A549 treated with AZD9567 at 1 μM for 4 hours (cell line): ENCODE results near the gene ZNF835. TPM values are rescaled to one million over a fixed set of nuclear protein-coding genes. Genes with fewer than 3 reads are reported as not detected.

Experiments
- total RNA-seq: library from RNA; stranded (reverse); fragments of 200-300 nt; extraction: Qiagen RNA extraction; gene quantifications from 5 replicates; pipeline ENCODE4 v1.2.3, GENCODE V29; 2022; ENCODE audit not compliant: insufficient read depth

The ZNF835 gene
- total RNA-seq: not detected in 5 replicates

DNA sequence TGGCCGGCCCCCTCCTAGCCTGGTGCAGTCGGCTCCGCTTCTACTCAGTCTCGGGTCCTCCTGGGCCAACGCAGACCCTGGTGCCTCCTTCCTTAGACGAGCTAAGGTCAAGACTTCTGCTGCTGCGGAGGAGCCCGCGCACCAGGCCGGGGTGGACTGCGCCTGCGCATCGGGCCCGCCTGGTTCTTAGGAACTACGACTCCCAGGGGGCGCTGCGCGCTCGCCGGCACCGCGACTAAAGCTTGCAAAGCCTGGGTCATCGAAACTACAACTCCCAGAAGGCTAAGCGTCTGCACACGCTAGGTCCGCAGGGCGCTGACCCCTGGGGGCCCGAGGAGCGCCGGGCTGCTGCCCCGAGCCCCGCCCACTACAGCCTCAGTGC lies at the start of gene ZNF835:
Gene ZNF835, minus strand, starts transcription at position 145 of the 382 bp plus-strand sequence. CDS start 6,559 bp downstream, outside the sequence.

DNA sequence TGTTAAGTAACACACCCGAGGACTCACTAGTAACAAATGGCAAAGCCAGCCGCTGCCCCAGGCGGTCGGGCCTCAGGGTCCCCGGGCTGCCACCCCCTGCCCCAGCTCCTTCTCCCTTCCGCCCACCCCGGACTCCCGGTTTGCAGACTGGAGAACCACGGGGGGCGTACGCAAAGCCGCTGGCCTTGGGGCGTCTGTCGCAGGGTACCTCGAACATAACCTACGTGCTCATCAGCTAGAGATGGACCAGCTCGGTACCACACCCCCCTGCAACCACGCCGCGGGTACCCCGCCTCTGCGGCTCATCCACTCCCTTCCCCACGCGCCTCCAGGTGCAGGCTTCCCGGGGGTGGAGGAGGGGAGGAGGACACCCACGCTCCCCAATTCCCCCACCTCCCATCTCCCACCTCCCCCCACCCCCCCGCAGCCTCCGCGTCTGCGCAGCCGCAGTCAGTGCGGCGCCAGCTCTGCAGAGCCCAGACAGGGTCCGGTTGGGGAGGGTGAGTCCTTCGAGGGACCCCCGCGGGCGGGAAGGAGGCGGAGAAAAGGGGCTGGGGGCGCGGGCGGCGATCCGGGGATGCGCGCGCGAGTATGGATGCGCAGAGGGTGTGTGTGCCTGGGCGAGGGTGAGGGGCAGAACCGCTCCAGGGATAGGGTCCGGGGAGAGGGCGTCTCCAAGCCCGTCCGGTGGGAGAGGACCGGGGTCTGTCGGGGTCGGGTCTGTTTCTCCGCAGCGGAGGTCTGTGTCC lies 28.7 kb downstream of the ZNF835 start, which contains the start of gene SMIM17:
Gene SMIM17, plus strand, starts transcription at position 449 of the 749 bp plus-strand sequence. CDS start 2,509 bp downstream, outside the sequence.

Other genes with a start within 250 kb of the ZNF835 start
- not detected in 5 replicates for gene ZNF667, start 194.4 kb downstream of the ZNF835 start, total RNA-seq
- 0.02 to 0.17 TPM (median 0.04 TPM) in 4 of 5 replicates, not detected in the other for gene ZNF471, start 163.9 kb downstream of the ZNF835 start, total RNA-seq
- gene ZFP28, start 132.8 kb downstream of the ZNF835 start, total RNA-seq: 2.5 to 4.2 TPM (median 3.8 TPM) in 5 replicates
- gene ZNF470, start 104.3 kb downstream of the ZNF835 start, total RNA-seq: 1.2 to 2.0 TPM (median 1.7 TPM) in 5 replicates
- 10.5 to 12.5 TPM (median 11.6 TPM) in 5 replicates for gene ZNF71, start 76.5 kb downstream of the ZNF835 start, total RNA-seq
- gene SMIM17, start 28.6 kb downstream of the ZNF835 start, total RNA-seq: 0.11 to 0.22 TPM (median 0.13 TPM) in 4 of 5 replicates, not detected in the other
- not detected in 5 replicates for gene PEG3, start 169.0 kb upstream of the ZNF835 start, total RNA-seq
- not detected in 5 replicates for gene ZIM2, start 169.0 kb upstream of the ZNF835 start, total RNA-seq